HCT116 (cell line): ENCODE results near the gene MEGF8. TPM values are rescaled to one million over a fixed set of nuclear protein-coding genes. Genes with fewer than 3 reads are reported as not detected.
"Not testable (repeated sequence)": the region's sequence is repeated elsewhere in the genome, so short reads cannot be mapped to it uniquely, and the experiment has no call there.

Source experiments
- ATAC-seq: fragments of 200-7000 bp; cut with Tn5 transposase; 2 replicates; pipeline ENCODE4 v1.9.1; 2020; ENCODE audit warnings: mild to moderate bottlenecking, moderate library complexity
- BruUV-seq: library from RNA; stranded (reverse); fragments of 400-500 nt; replicated peaks from 2 replicates; lab custom pipeline; 2021; lab: Mats Ljungman, UMichigan
- CTCF ChIA-PET: fragments of 300-600 bp; sonication (Branson Sonifier 250); formaldehyde crosslinking; loops from one replicate; lab custom pipeline; 2021; ENCODE audit warnings: antibody characterized with exemption; lab: Charles Lee
- POLR2A ChIA-PET: fragments of 300-600, 350-600 bp; sonication (Branson Sonifier 250); formaldehyde crosslinking; loops from one replicate; lab custom pipeline; 2021; ENCODE audit warnings: antibody characterized with exemption; lab: Charles Lee
- RAD21 ChIA-PET, 2 experiments: fragments of 300-600 bp; sonication (Branson Sonifier 250); formaldehyde crosslinking; loops; one replicate each; lab custom pipeline; 2023; ENCODE audit warnings: low total read pairs in 2 of 2; ENCODE audit not compliant: uncharacterized antibody in 2 of 2, unreplicated experiment in 2 of 2, low non-redundant PET in 1 of 2; lab: Charles Lee
- DNase-seq: peaks from one replicate; pipeline ENCODE4 v3.0.0-alpha.2; 2010; ENCODE audit warnings: low read depth, low spot score
- H2AFZ ChIP-seq: fragments of 200-600 bp; shearing (Covaris generic), sonication (generic); 2 replicates; pipeline ENCODE4 v1.6.1; 2017; ENCODE audit warnings: low read depth, mixed run types, mixed read lengths, antibody characterized with exemption, low read length; ENCODE audit not compliant: poor library complexity, severe bottlenecking
- H3K27ac ChIP-seq: 2 replicates; pipeline ENCODE4 v1.5.1; 2012; ENCODE audit warnings: low read depth, low read length
- H3K27me3 ChIP-seq: fragments of 200-600 bp; sonication (generic); 2 replicates; pipeline ENCODE4 v1.6.1; 2016; ENCODE audit warnings: mixed run types, low read length, mixed read lengths; ENCODE audit not compliant: insufficient read depth
- H3K36me3 ChIP-seq, 2 experiments: fragments of 200-500 bp in 1 of 2; fragments of 200-600 bp in 1 of 2; sonication (Bioruptor generic) in 1 of 2; sonication (generic) in 1 of 2; 2 replicates each; pipeline versions ENCODE4 v1.5.1 to v1.6.1; 2014 to 2016; ENCODE audit warnings: low read length in 2 of 2, inconsistent platforms in 1 of 2, mixed read lengths in 1 of 2, mixed run types in 1 of 2; ENCODE audit not compliant: insufficient read depth in 2 of 2, control insufficient read depth in 1 of 2
- H3K4me1 ChIP-seq, 2 experiments: fragments of 200-600 bp in 1 of 2; sonication (generic) in 1 of 2; 2 replicates each; pipeline versions ENCODE4 v1.5.1 to v1.6.1; 2012 to 2017; ENCODE audit warnings: low read length in 2 of 2, inconsistent platforms in 1 of 2, mild to moderate bottlenecking in 1 of 2, mixed read lengths in 1 of 2, mixed run types in 1 of 2, moderate library complexity in 1 of 2; ENCODE audit not compliant: insufficient read depth in 2 of 2, control insufficient read depth in 1 of 2
- H3K4me2 ChIP-seq: fragments of 200-600 bp; sonication (generic); 2 replicates; pipeline ENCODE4 v1.6.1; 2017; ENCODE audit warnings: mixed run types, low read length, mixed read lengths
- H3K4me3 ChIP-seq, 2 experiments: fragments of 200-600 bp in 1 of 2; sonication (generic) in 1 of 2; replicated peaks in 1 of 2; 2 replicates each; pipeline ENCODE4 v1.5.1; 2011 to 2016; ENCODE audit warnings: low read length in 2 of 2, control low read depth in 1 of 2, low read depth in 1 of 2, mild to moderate bottlenecking in 1 of 2, mixed read lengths in 1 of 2, mixed run types in 1 of 2
- H3K79me2 ChIP-seq: fragments of 200-600 bp; sonication (generic); 2 replicates; pipeline ENCODE4 v1.6.1; 2017; ENCODE audit warnings: mild to moderate bottlenecking, mixed run types, low read length, moderate library complexity, mixed read lengths; ENCODE audit not compliant: insufficient read depth
- H3K9ac ChIP-seq: fragments of 200-600 bp; sonication (generic); 2 replicates; pipeline ENCODE4 v1.6.1; 2016; ENCODE audit warnings: low read length, mixed read lengths
- H3K9me2 ChIP-seq: fragments of 200-600 bp; sonication (generic), shearing (Covaris generic); 2 replicates; pipeline ENCODE4 v1.6.1; 2017; ENCODE audit warnings: mixed run types, mild to moderate bottlenecking, moderate library complexity; ENCODE audit not compliant: insufficient read depth
- H3K9me3 ChIP-seq, 2 experiments: fragments of 200-500 bp in 1 of 2; fragments of 200-600 bp in 1 of 2; sonication (Bioruptor generic) in 1 of 2; sonication (generic) in 1 of 2; 2 replicates each; pipeline ENCODE4 v1.6.1; 2014 to 2017; ENCODE audit warnings: low read length in 2 of 2, mixed read lengths in 2 of 2, inconsistent platforms in 1 of 2, low read depth in 1 of 2, mild to moderate bottlenecking in 1 of 2, mixed run types in 1 of 2, moderate library complexity in 1 of 2; ENCODE audit not compliant: control insufficient read depth in 1 of 2, insufficient read depth in 1 of 2
- H4K20me1 ChIP-seq: fragments of 200-600 bp; sonication (generic), shearing (Covaris generic); 2 replicates; pipeline ENCODE4 v1.6.1; 2017; ENCODE audit warnings: mixed run types, mild to moderate bottlenecking, moderate library complexity; ENCODE audit not compliant: insufficient read depth
- CEBPB ChIP-seq: IDR thresholded peaks from 2 replicates; pipeline ENCODE4 v1.6.1; 2012; ENCODE audit warnings: low read depth
- EGR1 ChIP-seq: IDR thresholded peaks from 2 replicates; pipeline ENCODE4 v1.6.1; 2012; ENCODE audit warnings: low read depth
- ELF1 ChIP-seq: IDR thresholded peaks from 2 replicates; pipeline ENCODE4 v1.6.1; 2012; ENCODE audit warnings: low read depth, borderline replicate concordance
- EZH2 ChIP-seq: fragments of 200-600 bp; sonication (generic); IDR thresholded peaks from 2 replicates; pipeline ENCODE4 v1.6.1; 2017; ENCODE audit warnings: antibody characterized with exemption, mixed run types
- EZH2phosphoT487 ChIP-seq: fragments of 200-600 bp; IDR thresholded peaks from 2 replicates; pipeline ENCODE4 v1.6.1; 2018; ENCODE audit warnings: antibody characterized with exemption, borderline replicate concordance
- FOSL1 ChIP-seq: IDR thresholded peaks from 2 replicates; pipeline ENCODE4 v1.6.1; 2012; ENCODE audit warnings: low read depth
- JUND ChIP-seq: IDR thresholded peaks from 2 replicates; pipeline ENCODE4 v1.6.1; 2012
- POLR2A ChIP-seq: IDR thresholded peaks from 2 replicates; pipeline ENCODE4 v1.7.0; 2011; ENCODE audit warnings: borderline replicate concordance; ENCODE audit not compliant: insufficient read depth, insufficient read length; ENCODE audit errors: extremely low read depth
- SIN3A ChIP-seq: IDR thresholded peaks from 2 replicates; pipeline ENCODE4 v1.6.1; 2012; ENCODE audit warnings: low read depth
- SP1 ChIP-seq: IDR thresholded peaks from 2 replicates; pipeline ENCODE4 v1.6.1; 2012; ENCODE audit warnings: low read depth
- SRF ChIP-seq: IDR thresholded peaks from 2 replicates; pipeline ENCODE4 v1.6.1; 2012; ENCODE audit warnings: low read depth
- TCF7L2 ChIP-seq: IDR thresholded peaks from 2 replicates; pipeline ENCODE4 v1.7.0; 2011; ENCODE audit warnings: borderline replicate concordance, inconsistent platforms; ENCODE audit not compliant: insufficient read depth, insufficient read length; ENCODE audit errors: extremely low read depth
- YY1 ChIP-seq: IDR thresholded peaks from 2 replicates; pipeline ENCODE4 v1.6.1; 2011; ENCODE audit warnings: low read length, low read depth, moderate library complexity, mild to moderate bottlenecking; ENCODE audit not compliant: insufficient replicate concordance; ENCODE audit errors: extremely low read depth
- ZBTB33 ChIP-seq: IDR thresholded peaks from 2 replicates; pipeline ENCODE4 v1.6.1; 2011; ENCODE audit warnings: mild to moderate bottlenecking, low read length, moderate library complexity; ENCODE audit not compliant: insufficient replicate concordance; ENCODE audit errors: extremely low read depth
- ZFX ChIP-seq: fragments of 450-650 bp; IDR thresholded peaks from 2 replicates; pipeline ENCODE4 v1.6.1; 2017
- intact Hi-C: fragments of 100-400 bp; cut with micrococcal nuclease; formaldehyde crosslinking; loops from 2 replicates; pipeline ENCODE4 v1.10.0; 2022
- total RNA-seq: library from RNA; stranded (reverse); gene quantifications from one replicate; pipeline ENCODE4 v1.2.1, GENCODE V29; 2021; ENCODE audit not compliant: unreplicated experiment
- TF ChIP-seq, protein P1 (sequence below), 3 experiments: fragments of 200-600 bp in 1 of 3; sonication (generic) in 1 of 3; IDR thresholded peaks in 2 of 3; conservative IDR thresholded peaks in 1 of 3; 2 replicates each; pipeline ENCODE4 v1.5.1; 2012 to 2017; ENCODE audit warnings: low read depth in 2 of 3, low read length in 2 of 3, antibody characterized with exemption in 1 of 3, borderline replicate concordance in 1 of 3, control low read depth in 1 of 3, mild to moderate bottlenecking in 1 of 3, mixed read lengths in 1 of 3, mixed run types in 1 of 3, moderate library complexity in 1 of 3; ENCODE audit not compliant: insufficient read depth in 1 of 3

The MEGF8 gene
- total RNA-seq, 1 experiment from 2014 or later = 24.0 TPM

- CTCF ChIA-PET = no interaction called here
- POLR2A ChIA-PET = no interaction called here
- H4K20me1 ChIP-seq = no peaks in the 10 kb centered on the region
These were observed 4.8 kb downstream of the MEGF8 start for GRCh38 chr19:42330241-42330711.

GRCh38 chr19:42331333-42331732 is 5.9 kb downstream of the MEGF8 start:
- Histone ChIP-seq H3K79me2 (peaks cover 12% of the 10 kb centered on the region), H3K4me1 (peaks cover 10% of the 10 kb centered on the region in 2 experiments)
- RAD21 ChIA-PET, POLR2A ChIA-PET, ATAC-seq, H3K9me3 ChIP-seq, H2AFZ ChIP-seq, H3K9me2 ChIP-seq, intact Hi-C loops, H3K27me3 ChIP-seq, BruUV-seq, CTCF ChIA-PET, DNase-seq, H3K4me3 ChIP-seq, H3K27ac ChIP-seq, H3K9ac ChIP-seq, H3K4me2 ChIP-seq, H3K36me3 ChIP-seq, H4K20me1 ChIP-seq: not testable (repeated sequence)

More at GRCh38 chr19:42330241-42330711, 4.8 kb downstream of the MEGF8 start:
- ATAC-seq (no peak), DNase-seq (no peak)
- peaks cover 10 to 13% of the 10 kb centered on the region in 2 experiments for H3K4me1 ChIP-seq
- intact Hi-C loops = no loop called here
- H3K4me2 ChIP-seq = no peak overlapping the region
- no peak overlapping the region for H3K4me3 ChIP-seq
- H3K27ac ChIP-seq = no peak overlapping the region
- BruUV-seq = no TSS peak
- peaks cover 17% of the 10 kb centered on the region for H3K79me2 ChIP-seq
- no peak overlapping the region for H3K9ac ChIP-seq
- RAD21 ChIA-PET = no interaction called here
- no peaks in the 10 kb centered on the region for H3K9me2 ChIP-seq
- TF ChIP-seq EZH2 = no peak
- no peak for TF ChIP-seq JUND
- TF ChIP-seq SIN3A = no peak
- TF ChIP-seq POLR2A = no peak
- no peak for TF ChIP-seq YY1
- no peak for TF ChIP-seq CEBPB
- TF ChIP-seq SP1 = no peak
- TF ChIP-seq TCF7L2 = no peak
- TF ChIP-seq ELF1 = no peak
- TF ChIP-seq EZH2phosphoT487 = no peak
- no peak for TF ChIP-seq ZFX
- no peak for TF ChIP-seq FOSL1
- TF ChIP-seq EGR1 = no peak
- no peak for TF ChIP-seq SRF
- TF ChIP-seq ZBTB33 = no peak
- TF ChIP-seq, protein P1, sequence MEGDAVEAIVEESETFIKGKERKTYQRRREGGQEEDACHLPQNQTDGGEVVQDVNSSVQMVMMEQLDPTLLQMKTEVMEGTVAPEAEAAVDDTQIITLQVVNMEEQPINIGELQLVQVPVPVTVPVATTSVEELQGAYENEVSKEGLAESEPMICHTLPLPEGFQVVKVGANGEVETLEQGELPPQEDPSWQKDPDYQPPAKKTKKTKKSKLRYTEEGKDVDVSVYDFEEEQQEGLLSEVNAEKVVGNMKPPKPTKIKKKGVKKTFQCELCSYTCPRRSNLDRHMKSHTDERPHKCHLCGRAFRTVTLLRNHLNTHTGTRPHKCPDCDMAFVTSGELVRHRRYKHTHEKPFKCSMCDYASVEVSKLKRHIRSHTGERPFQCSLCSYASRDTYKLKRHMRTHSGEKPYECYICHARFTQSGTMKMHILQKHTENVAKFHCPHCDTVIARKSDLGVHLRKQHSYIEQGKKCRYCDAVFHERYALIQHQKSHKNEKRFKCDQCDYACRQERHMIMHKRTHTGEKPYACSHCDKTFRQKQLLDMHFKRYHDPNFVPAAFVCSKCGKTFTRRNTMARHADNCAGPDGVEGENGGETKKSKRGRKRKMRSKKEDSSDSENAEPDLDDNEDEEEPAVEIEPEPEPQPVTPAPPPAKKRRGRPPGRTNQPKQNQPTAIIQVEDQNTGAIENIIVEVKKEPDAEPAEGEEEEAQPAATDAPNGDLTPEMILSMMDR (IDR thresholded peaks at IDR 0.05 in 2 of 3, conservative IDR thresholded peaks at IDR 0.05 in 1 of 3; ENCODE audit: borderline replicate concordance in 1 of 3, insufficient read depth in 1 of 3, low read depth in 2 of 3, low read length in 2 of 3) = no peak
- no peak overlapping the region for H2AFZ ChIP-seq
- H3K27me3 ChIP-seq = no peaks in the 10 kb centered on the region
- no peaks in the 10 kb centered on the region for H3K9me3 ChIP-seq
- no peaks in the 10 kb centered on the region; a peak in 1 of 4 replicates for H3K36me3 ChIP-seq
